Bronchial epithelial cell (primary cell): ENCODE data around the gene SNX7. TPM values are rescaled to one million over a fixed set of nuclear protein-coding genes. Genes with fewer than 3 reads are reported as not detected.

Experiments used
- DNase-seq: peaks from one replicate; pipeline ENCODE4 v3.0.0-alpha.2; 2010; ENCODE audit warnings: low read depth
- FAIRE-seq: peaks from 2 replicates; lab custom pipeline; 2011; peaks lifted over from hg19 to GRCh38; lab: Jason Lieb, UNC
- H3K27me3 ChIP-seq: 2 replicates; pipeline ENCODE4 v1.5.1; 2011; ENCODE audit warnings: low read length; ENCODE audit not compliant: control insufficient read depth, insufficient read depth
- H3K36me3 ChIP-seq: 2 replicates; pipeline ENCODE4 v1.5.1; 2011; ENCODE audit warnings: low read length; ENCODE audit not compliant: control insufficient read depth, insufficient read depth
- H3K4me3 ChIP-seq: 2 replicates; pipeline ENCODE4 v1.5.1; 2011; ENCODE audit warnings: mild to moderate bottlenecking, low read depth, low read length, control low read depth
- CTCF ChIP-seq: IDR thresholded peaks from 2 replicates; pipeline ENCODE4 v1.5.1; 2011; ENCODE audit warnings: mild to moderate bottlenecking, moderate library complexity, low read length, control low read depth, inconsistent platforms; ENCODE audit not compliant: insufficient read depth, severe bottlenecking
- total RNA-seq: library from RNA; depleted of rRNA; stranded (reverse); fragments of >200 nt; gene quantifications from 2 replicates; pipeline ENCODE4 v1.2.1, GENCODE V29; 2014

The SNX7 gene
- total RNA-seq, 1 donor from 2014 or later: 19.0 TPM

DNA sequence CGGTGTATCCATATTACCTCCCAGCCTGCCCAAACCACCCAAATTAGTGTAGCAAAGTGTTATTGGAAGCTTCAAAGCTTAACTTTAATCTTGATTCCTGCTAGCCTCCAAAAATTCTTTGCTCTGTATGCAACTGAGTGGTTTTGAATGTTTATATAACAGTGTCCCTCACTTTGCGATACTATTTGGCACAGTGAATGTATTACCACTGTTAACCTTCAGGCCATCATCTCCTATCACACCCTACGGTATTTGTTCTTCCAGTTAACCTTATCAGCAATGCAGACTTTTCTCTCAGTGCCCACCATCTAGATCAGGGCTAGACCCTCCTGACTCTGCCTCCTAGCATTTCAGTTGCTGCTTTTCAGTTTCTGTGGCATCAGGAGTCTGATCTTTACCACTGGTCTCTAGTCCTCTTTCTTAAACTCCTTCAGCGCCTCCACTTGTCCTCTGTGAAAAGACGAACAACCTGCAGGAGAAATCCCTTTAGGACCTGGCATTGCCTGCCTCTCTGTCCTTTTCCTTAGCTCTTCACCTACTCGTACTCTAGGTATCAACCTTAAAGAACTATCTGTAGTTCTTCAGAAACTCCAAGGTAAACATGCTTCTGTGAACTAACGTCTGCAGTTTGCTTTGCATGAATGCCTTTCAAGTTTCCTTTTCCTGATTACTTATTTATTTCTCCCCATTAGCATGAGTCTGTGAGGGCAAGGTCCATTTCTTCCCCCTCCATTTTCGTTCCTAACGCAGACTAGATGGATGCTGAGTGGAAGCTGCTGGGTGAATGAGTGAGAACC, 71.7 kb downstream of the SNX7 start:
- TF ChIP-seq CTCF: no peak
- no peaks in the 10 kb centered on the region for H3K27me3 ChIP-seq
- DNase-seq: no peak
- peak; percentile 76 for FAIRE-seq
- no peak overlapping the region for H3K4me3 ChIP-seq
- H3K36me3 ChIP-seq: no peaks in the 10 kb centered on the region

DNA sequence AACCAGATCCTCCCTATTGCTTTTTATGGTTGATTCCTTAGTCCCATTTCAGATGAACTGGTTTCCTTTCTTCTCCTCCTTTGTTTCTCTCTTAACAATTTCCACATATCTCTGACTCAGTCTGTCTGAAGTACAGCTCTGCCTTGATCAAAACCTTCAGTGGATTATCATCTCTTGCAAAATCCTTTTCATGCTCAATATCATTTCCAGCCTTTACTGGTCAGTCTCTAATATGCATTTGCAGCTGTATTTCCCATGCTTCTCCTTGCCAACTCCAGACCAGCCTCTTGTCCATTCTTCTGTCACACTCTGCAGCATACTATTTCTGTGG, 72.2 kb downstream of the SNX7 start:
- no peak overlapping the region for H3K4me3 ChIP-seq
- FAIRE-seq (no peak), DNase-seq (peak; percentile 68)

DNA sequence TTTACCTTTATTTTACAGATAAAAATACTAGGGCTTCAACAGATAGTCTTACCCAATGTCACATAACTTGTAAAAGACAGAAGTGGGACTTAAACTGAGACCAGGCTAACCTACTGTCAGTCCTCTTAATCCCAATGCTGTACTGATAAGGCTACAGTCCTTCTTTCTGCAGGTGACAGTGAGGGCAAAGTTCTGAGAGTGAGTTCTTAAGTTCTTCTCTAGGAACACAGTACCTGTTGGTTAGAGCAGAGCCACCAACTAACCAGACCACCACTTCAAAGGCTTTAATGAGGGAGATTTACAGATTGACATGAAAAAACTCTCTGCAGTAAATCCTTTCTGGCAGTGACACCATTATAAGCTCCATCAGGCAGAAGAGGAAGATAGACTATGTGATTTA, 74.2 kb downstream of the SNX7 start:
- TF ChIP-seq CTCF: no peak
- H3K27me3 ChIP-seq: no peaks in the 10 kb centered on the region
- FAIRE-seq: peak; percentile 50
- H3K36me3 ChIP-seq: no peaks in the 10 kb centered on the region
- no peak overlapping the region for H3K4me3 ChIP-seq
- no peak for DNase-seq

More for the DNA sequence above, 72.2 kb downstream of the SNX7 start:
- TF ChIP-seq CTCF: no peak
- no peaks in the 10 kb centered on the region for H3K27me3 ChIP-seq
- H3K36me3 ChIP-seq: no peaks in the 10 kb centered on the region

- H3K36me3 ChIP-seq: no peaks in the 10 kb centered on the region
- TF ChIP-seq CTCF: no peak
- DNase-seq (no peak), FAIRE-seq (no peak)
- H3K27me3 ChIP-seq: no peaks in the 10 kb centered on the region
- H3K4me3 ChIP-seq: no peak overlapping the region
These were observed 76.3 kb downstream of the SNX7 start for GRCh38 chr1:98737835-98738234.

DNA sequence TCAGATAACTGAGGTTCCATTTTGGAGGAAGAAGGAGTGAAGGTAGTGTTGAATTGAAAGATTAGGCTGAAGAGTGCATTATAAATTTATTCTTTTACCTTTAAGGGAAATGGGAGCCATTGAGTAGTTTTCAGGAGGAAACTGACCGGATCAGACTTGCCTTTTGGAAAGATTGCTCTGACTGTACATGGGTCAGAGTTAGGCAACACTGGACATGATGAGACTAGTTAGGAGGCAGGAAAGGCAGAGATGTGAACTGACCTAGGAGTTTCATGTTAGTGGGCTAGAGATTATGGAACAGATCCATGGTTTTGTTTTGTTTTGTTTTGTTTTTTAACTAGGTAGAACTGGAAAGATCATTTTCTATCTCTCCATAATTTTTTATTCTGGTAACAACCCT, 78.2 kb downstream of the SNX7 start:
- TF ChIP-seq CTCF: no peak
- FAIRE-seq (no peak), DNase-seq (peak; percentile 97)
- Histone ChIP-seq H3K36me3 (no peaks in the 10 kb centered on the region), H3K27me3 (no peaks in the 10 kb centered on the region), H3K4me3 (no peak overlapping the region)

DNA sequence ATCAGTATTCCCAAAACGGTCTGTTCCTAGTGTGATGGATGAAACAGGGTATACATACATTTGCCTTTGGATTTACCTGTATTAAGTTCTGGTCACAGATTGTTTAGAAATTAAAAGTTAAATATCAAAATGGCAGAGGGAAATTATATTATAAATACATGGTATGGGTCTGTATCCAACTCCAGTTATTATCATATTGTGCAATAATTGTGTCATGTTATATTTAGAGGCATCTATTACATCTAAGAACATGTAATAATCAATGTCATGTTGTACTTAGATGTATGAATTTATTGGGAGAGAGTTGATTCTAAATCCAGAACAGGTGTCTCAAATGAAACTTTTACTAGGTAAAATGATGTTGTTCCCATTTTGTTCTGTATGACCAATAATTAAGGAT, 79.6 kb downstream of the SNX7 start:
- no peak for DNase-seq
- no peak for FAIRE-seq
- Histone ChIP-seq H3K4me3 (no peak overlapping the region), H3K27me3 (no peaks in the 10 kb centered on the region), H3K36me3 (no peaks in the 10 kb centered on the region)
- TF ChIP-seq CTCF: no peak
